HG03045 (cell line): ENCODE data around the gene NFATC1.
"Not testable (repeated sequence)": the region's sequence is repeated elsewhere in the genome, so short reads cannot be mapped to it uniquely, and the experiment has no call there.

Experiments
- ATAC-seq: cut with Tn5 transposase; IDR thresholded peaks from one replicate; pipeline ENCODE4 v1.9.1; 2021; ENCODE audit warnings: mild to moderate bottlenecking, moderate library complexity; ENCODE audit not compliant: unreplicated experiment

Gene NFATC1

DNA sequence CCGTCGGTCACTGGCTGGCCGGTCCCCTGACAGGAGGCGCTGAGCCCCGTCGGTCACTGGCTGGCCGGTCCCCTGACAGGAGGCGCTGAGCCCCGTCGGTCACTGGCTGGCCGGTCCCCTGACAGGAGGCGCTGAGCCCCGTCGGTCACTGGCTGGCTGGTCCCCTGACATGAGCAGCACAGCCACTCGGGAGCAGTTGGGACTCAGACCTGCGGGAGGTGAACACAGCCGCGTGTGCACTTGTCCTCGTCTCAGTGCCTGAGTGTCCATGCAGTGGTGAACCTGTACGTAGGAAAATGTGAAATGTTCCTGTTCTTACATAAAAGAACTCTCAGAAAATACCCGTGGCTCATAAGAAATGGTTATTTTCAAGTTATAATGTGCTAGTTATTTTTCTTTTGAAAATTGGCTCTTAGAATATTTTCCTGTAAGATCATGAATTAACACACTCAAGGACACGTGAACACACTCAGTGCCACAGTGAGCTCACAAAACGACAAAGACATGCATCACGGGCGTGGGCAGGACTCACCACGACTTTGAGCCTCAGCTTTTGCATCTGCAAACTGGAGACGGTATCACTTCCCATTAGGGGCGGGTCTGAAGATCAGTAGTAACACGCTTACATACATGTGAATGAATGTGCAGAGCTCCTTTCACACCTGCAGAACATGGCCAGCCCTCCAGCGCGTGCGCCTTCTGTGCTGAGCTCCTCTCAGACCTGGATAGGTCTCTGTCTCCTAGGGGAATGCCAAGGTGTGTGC is 21.1 kb upstream of the NFATC1 start:
- peak; percentile 78 for ATAC-seq

DNA sequence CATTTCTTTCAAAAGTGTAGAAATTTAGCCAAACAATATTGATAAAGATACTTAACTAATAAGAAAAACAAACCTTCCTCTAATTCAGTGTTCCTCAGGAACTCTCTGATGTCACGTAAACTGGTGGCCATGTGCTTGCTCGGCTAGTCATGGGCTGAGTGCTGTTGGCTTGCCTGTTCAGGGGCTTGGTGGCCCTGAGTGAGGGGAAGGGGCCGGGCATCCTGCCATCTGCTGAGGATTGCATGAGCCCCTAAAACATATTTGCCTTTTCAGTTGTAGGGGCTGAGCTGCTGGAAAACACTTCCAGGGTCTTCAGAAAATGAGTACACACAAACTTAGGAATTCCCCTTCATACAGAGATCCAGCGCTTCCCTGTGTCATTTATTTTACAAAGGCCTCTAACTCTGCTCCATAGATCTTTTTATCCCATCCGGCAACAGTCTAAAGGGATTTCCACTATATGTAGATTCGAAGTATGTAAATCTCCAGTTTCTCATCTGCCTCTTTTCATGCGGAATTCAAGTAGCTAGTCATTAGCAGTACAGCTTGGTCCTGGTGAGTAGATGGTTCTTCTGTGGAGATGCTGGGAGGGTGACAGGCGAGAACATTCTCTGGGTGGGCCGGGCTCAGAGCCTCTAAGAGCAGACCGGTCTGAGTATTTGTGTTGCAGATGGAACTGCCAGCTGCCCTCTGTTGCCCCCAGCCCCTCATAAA is 20.1 kb upstream of the NFATC1 start:
- ATAC-seq, result no peak

DNA sequence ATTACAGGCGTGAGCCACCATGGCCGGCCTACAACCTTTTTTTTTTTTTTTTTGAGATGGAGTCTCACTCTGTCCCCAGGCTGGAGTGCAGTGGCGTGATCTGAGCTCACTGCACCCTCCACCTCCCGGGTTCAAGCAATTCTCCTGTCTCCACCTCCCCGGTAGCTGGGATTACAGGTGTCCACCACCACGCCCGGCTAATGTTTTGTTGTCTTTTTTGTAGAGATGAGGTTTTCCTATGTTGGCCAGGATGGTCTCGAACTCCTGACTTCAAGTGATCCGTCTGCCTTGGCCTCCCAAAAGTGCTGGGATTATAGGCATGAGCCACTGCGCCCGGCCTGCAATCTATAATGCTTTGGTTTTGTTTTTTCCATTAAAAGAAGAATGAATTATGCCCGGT is 19.1 kb upstream of the NFATC1 start:
- not testable (repeated sequence) for ATAC-seq

DNA sequence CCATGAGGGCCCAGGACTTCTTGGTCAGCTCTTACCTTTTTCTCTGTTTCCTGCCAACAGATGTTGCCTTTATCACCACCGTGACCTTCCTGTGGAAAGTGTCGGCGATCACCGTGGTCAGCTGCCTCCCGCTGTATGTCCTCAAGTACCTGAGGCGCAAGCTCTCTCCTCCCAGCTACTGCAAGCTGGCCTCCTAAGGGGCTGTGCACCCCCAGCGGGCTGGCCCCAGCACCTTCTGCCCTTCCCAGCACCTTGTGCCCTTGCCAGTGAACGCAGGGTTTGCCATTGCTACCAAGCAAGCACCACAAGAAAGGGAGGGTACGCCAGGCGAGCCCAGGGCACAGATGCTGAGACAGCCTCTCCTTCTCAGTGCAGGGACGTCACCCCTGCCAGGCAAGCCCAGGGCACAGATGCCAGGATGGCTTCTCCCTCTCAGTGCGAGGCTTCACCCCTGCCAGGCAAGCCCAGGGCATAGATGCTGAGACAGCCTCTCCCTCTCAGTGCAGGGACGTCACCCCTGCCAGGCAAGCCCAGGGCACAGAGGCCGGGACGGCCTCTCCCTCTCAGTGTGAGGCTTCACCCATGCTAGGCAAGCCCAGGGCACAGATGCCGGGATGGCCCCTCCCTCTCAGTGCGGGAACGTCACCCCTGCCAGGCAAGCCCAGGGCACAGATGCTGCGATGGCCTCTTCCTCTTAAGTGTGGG is 18.4 kb upstream of the NFATC1 start:
- ATAC-seq, result no peak

DNA sequence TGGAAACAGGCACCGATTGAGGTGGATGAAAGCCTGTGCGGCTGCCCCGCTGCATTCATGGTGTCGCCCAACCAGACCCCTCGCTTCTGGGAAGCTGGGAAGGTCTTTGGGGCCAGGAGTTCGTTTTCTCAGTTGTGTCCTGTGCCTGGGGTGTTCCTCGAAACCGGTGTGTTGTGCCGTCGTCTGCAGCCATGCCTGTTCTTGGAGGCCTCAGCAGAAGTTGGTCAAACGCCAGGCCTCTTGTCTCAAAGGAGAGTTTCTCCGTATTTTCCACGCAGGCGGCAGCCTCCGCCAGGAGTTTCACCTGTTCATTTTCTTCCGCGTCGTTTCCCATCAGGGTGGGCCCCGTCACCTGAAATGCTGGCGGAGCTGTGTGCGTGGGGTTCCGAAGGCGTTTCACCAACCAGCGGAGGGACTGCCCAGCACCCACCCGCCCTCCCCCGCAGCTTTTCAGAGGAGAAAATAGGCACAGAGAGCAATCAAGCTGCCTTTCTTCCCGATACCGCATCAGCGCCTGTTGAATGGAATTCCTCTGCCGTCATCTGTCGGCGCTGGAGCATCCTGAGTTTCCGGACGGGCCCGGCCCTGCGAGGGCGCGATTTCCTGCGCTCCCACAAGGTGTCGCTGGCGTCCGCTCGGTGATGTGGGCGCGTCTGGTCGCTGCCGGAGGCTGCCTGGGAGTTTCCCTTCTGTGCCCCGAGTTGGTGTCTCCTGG is 17.0 kb upstream of the NFATC1 start:
- peak; percentile 55 for ATAC-seq

DNA sequence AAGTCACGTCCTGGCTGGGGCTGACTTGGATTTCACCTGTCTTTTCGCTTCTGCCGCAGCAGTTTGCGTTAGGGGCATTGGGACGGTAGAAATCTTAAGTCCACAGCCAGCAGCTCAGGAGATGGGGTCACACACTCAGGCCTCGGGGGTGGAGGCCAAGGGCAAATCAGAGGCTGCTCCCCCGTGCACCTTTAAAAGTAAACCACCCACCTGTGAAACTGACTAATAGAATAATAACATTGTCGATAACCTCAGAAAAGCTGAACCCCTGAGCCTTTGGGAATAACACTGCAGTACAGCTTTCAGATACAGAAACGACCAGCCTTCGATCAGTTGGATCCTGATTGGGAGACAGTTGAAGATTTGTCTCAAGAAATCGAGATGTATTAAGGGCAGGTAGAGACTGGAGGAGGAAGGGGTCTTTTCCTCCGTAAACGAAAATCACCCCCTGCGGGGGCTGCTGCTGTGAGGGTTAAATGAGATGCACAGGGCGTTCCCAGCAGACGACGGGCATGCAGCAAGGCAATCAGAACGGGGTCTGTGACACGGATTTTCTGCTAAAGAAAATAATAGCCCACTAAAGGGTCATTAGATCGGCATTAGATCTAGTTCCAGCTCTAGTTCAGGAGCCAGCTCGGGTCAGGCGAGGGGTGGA is 16.4 kb upstream of the NFATC1 start:
- ATAC-seq, result no peak

DNA sequence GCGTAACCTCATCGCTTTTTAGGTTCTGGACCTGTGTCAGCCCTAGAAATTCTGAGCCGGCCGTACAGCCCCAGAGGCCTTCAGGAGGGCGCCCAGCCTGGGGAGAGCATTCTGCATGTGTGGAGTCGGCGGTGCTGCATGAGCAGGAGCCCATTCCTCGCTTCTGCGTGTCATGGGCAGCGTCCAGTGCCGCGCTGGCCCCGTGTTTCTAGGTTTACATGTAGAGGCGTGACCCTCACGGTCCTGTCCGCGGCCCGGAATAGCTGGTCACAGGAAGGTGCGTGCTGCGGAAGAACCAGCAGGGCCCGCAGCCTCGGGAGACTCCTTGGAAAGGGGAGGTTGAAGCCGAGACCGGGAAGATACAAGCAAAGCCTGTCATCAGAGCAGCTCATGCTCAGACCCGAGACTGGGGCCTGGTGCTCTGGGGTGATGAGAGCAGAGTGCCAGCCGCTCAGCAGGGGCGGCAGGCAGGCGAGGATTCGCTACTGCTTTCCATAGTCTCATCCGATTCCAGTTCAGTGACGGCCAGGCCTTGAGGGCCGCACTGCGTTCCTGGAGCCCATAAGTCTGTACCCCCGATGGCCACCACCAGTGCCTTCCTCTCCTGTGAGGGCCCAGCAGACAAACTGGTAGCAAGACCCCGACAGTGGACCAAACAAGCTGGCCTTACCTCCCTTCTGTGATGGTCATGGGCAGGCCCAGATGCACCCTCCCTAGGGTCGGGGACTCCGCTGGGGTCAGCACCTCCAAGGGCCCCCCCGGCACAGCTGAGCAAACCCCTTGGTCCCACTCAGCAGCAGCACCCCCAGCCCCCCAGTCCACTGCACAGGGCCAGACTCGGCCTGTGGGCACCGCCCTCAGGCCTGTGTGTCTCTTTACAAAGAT is 15.6 kb upstream of the NFATC1 start:
- ATAC-seq, result no peak

DNA sequence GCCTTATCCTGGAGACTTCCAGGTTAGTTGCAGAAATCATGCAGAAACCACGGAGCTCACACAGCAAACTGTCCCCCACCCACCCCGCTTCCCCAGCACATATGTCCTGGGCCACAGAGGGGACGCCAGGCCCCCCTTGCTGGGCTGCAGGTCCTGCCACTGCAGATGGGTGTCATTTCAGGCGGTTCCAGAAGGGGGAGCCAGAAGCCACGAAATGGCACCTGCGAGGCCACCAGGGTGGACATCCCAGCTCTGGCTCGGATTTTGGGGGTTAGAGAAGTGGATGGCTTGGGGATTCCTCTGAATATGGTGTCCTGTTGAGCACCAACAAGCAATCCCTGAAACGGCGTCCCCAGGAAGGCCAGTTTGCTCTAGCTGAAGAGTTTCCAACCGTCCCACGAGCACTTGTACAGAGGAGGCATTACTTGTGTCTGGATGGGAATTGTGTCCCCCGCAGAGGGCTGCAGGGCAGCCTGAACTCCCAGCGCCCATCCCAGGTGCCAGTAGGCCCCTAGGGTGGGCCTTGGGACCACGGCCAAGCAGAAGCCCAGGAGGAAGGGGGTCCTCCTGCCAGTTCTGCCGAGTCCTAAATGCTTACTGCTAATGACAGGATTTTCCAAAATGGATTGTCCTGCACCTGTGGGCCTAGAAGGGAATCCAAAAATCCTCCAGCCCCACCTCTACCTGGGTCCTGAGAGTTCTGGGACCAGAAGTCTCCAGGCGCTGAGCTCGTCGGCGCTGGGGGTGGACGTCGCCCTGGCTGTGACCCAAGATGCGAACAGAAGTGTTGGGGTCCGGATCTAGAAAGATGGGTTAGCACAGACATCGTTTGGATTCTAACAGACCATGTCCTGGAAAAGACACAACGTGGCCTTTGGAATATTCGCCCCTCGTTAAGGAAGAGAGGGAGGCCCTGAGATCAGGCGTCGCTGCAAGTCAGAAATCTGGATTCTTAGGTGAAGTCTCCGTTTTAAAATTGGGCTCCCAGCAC is 14.6 kb upstream of the NFATC1 start:
- peak; percentile 35 for ATAC-seq

DNA sequence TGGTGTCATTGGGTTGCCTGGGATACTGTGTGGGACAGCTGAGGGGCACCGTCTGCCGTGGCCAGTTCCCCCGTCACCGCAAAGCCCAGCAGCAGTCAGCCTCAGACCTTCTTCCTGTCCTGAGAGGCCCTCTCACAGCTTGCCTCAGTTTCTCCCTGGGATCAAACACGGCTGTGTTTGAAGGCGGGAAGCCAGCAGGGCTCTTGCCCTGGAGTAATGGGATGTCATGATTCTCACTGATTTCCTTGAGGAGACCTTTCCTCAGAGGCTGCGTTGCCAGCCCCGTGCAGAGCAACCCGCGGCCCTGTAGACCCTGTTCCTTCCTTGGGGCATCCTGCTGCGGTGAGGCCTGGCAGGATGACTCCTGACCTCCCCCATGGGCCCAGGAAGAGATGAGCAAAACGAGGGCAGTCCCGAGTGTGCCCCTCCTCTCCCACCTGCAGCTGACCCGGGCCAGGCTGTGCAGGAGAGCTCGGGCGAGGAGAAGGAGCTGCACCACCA is 13.9 kb upstream of the NFATC1 start:
- ATAC-seq, result no peak

DNA sequence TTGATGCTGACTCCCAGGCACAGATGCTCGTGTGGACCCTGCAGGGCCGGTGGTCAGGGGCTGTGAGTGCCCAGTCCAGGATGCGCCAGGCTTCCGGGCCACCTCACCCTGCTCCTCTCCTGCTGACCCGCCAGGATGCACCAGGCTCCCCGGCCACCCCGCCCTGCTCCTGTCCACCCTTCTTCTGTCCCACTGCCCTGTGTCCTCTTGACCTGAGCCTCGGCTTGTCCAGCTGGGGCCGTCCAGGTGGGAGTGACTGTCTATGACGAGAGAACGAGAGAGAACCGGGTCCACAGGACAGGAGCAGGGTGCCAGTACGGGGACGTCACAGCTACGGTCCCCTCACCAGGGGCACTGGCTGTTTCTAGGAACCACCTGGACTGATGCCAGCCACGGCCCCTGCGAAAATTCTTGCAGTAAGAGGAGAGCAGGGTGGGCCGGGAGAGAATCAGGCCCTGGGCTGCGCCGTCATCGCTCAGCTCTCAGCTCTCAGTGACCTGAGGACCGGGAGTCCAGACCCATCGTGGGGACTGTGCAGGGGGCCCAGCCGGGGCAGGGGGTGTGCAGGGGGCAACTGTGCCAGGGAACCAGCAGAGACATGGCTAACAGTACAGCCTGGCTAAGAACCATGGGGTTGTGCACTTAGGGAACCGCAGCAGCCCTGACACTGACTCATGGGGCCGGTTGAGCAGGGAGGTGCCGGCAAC is 12.9 kb upstream of the NFATC1 start:
- no peak for ATAC-seq

DNA sequence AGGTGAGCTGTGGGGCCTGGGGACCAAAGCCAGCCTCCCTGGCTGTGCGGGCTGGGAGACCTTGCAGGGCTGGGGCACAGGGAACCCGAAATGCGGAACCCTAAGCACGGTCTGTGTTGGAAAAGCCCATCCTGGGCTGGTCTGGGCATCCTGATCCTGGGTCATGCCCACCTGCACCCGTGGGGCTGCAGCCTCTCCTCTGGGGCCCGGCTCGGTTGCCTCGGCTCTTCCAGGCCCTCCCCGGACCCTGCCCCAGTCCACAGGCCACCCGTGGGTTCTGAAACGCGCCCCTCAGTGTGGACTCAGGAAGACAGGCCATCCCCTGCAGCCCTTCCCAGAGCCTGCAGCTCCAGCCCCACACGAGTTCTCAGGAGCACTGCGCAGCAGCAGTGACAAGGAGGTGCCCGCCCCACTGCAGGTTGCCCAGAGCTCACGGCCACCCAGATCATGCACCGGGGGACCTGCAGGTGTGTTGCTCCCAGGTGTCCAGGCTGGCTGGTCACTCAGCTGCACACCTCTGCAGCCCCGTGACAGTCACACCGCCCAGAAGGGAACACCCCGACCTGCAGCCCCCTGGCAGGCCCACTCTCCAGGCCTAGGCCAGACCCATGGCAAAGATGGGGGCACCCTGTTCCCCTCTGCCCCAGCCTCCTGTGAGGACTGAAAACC is 12.2 kb upstream of the NFATC1 start:
- ATAC-seq, result no peak

DNA sequence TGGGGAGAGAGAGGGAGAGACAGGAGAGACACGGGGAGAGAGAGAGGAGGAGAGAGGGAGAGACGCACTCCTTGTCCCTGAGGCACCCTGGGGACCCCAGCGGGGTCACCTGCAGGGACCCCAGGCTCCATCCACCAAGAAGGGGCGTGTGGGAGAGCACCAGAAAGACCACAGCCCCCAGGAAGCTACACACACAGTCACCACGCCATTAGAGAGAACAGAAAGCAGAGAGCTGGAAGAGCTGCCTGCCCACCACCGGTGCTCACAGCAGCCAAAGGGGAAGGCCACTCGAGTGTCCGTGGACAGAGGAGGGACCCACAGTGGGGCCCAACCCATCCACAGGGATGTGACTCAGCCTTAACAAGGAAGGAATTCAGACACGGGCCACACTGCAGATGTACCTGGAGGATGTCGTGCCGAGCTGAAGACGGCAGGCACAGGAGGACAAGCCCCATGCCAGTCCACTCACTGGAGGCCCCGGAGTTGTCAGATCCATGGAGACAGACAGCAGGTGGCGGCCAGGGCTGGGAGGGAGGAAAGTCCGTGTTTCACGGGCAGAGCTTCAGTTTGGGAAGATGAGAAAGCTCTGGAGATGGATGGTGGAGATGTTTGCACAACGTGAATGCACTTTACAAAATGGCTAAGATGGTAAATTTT is 11.5 kb upstream of the NFATC1 start:
- ATAC-seq, result no peak

DNA sequence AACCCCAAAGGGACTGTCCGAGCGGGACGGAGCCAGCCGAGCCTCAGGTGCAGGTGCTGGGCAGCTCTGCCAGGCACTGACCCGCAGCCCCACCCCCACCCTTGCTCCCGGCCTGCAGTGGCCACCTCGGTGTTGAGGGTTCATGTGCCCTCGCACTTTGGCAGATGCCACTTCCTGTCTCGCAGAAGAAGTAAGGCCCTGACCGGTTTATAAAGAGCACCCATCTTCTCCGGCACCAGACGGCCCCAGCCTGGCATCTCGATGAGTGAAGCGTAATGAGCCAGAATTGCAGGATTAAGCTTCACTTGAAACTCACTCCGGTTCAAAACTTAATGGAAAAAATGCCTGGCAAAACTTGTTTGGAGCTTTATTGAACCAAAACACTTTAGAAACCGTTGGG is 10.9 kb upstream of the NFATC1 start:
- ATAC-seq, result no peak

DNA sequence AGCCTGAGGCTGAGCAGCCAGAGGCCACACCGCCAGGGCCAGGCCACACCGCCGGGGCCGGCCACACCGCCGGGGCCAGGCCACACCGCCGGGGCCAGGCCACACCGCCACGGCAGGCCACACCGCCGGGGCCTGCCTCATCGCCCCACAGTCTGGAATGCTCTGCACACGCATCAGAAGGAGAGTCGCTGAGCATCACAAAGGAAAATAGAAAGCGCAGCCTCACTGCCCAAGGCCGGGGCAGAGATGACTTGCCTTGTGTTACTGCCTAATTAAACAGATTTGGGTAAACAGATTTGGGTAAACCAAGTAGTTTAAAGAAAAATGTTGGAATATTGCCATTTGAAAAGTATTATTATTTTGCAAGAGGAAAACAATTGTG is 10.4 kb upstream of the NFATC1 start:
- no peak for ATAC-seq

DNA sequence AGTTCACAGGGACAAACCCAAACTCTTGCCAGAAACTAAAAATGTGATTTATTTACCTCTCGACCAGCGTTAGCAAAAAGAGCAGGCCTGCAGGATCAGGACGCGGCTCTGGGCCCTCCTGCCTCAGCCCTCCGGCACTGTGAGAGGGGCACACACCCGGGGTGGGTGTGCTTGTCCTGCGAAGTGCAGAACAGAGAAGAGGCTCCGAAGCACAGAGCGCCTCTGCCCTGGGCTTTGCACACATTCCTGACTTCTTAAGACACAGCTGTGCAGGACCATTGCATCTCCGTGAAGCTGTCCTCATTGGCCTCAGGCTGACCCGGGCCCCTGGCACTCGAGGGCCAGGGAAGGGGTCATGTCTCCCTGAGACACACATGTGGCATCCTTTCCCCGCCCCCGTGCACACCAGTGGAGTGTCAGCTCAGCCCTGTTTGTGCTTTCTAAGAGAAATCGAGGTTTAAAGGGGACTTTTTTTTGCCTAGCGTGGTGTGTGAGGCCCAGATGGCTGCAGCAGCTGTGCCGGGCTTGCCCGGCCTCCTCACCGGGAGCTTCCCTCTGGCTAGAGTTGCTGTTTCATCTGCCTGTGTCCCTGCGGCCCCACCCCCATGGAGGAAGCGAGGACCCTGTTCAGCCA is 9.9 kb upstream of the NFATC1 start:
- ATAC-seq, result no peak

DNA sequence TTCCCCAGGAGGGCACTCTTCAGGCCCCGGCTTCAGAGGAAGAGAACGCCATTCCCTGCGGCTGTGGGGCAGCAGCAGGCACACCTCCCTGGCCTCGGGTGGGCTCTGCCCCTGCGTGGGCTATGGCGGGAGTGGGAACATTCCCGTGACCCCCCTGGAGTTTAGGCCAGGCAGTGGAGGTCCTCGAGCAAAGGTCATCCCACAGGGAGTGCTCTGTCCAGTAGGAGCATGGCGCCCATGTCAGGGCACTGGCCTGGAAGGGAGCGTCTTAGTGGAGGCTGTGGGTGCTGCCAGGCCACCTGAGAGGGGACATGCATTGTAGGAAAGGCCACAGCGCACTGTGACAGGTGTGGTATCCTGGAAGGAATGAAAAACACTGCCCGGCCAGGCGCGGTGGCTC is 9.2 kb upstream of the NFATC1 start:
- ATAC-seq, result no peak
